ENCODE data around the gene MEX3A.

DNA sequence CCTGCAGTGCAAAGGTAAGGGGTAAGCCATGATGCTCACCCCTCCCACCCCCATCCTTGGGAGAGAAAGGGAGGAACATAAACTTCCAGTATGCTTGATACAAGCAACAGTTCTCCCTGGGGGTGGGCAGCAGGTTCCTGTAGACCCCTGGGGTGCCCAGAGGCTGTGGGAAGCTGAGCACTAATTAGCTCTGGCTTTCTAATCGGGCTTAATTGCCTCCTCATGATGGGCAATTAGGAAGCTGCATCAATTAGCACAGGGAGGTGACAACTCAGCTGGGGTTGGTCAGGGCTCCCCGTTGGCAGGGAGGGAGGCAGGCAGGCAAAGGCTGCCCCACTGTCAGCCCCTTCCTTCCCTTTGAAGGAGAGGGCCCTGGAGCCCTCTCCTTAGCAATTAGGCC is 16.5 kb upstream of the MEX3A start:
- no peak for TF ChIP-seq POLR2A (IDR thresholded peaks at IDR 0.05; ENCODE audit: low read length)
- TF ChIP-seq, protein P1, sequence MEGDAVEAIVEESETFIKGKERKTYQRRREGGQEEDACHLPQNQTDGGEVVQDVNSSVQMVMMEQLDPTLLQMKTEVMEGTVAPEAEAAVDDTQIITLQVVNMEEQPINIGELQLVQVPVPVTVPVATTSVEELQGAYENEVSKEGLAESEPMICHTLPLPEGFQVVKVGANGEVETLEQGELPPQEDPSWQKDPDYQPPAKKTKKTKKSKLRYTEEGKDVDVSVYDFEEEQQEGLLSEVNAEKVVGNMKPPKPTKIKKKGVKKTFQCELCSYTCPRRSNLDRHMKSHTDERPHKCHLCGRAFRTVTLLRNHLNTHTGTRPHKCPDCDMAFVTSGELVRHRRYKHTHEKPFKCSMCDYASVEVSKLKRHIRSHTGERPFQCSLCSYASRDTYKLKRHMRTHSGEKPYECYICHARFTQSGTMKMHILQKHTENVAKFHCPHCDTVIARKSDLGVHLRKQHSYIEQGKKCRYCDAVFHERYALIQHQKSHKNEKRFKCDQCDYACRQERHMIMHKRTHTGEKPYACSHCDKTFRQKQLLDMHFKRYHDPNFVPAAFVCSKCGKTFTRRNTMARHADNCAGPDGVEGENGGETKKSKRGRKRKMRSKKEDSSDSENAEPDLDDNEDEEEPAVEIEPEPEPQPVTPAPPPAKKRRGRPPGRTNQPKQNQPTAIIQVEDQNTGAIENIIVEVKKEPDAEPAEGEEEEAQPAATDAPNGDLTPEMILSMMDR (IDR thresholded peaks at IDR 0.05) = no peak
- TF ChIP-seq, protein P2, sequence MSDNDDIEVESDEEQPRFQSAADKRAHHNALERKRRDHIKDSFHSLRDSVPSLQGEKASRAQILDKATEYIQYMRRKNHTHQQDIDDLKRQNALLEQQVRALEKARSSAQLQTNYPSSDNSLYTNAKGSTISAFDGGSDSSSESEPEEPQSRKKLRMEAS (IDR thresholded peaks at IDR 0.05) = no peak

Data from A549 (cell line).